ENCODE measurements around the gene RASAL2. TPM values are rescaled to one million over a fixed set of nuclear protein-coding genes. Genes with fewer than 3 reads are reported as not detected.

Gene RASAL2
- total RNA-seq, 4 donors from 2014 or later, result 17.0 to 27.4 (median 20.2) TPM

DNA sequence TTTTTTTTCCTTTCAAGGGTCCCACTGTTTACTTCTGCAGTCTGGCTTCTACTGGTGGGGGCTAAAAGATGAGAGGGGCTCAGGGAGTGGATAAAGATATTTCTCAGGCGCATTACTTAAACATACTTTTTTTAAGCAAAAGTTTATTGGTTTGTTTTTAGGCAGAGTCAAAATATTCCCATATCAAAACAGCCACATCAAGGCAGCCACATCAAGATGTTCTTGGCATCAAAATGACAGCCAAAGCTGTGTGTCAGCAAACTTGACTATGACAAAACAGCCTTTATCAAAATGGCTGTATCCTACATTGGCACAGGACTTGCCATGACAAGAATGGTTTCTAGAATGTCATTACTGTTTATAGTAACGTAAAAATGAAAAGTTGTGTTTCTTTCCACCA lies 22.1 kb upstream of the RASAL2 start:
- Histone ChIP-seq H3K9me3 (no peaks in the 10 kb centered on the region), H3K27me3 (no peaks in the 10 kb centered on the region), H3K4me1 (no peaks in the 10 kb centered on the region), H3K36me3 (no peaks in the 10 kb centered on the region), H3K4me3 (no peak overlapping the region), H3K27ac (no peak overlapping the region)
- 87 to 95% methylated on average over 2 of the region's 2 CpGs for WGBS, 2 donors (ENCODE audit: low coverage in 1 of 2)
- TF ChIP-seq CTCF (IDR thresholded peaks at IDR 0.05), result no peak
- TF ChIP-seq EP300 (IDR thresholded peaks at IDR 0.05), result no peak
- TF ChIP-seq POLR2AphosphoS5 (IDR thresholded peaks at IDR 0.05), result no peak
- TF ChIP-seq POLR2A (IDR thresholded peaks at IDR 0.05), result no peak
- no peak for ATAC-seq

DNA sequence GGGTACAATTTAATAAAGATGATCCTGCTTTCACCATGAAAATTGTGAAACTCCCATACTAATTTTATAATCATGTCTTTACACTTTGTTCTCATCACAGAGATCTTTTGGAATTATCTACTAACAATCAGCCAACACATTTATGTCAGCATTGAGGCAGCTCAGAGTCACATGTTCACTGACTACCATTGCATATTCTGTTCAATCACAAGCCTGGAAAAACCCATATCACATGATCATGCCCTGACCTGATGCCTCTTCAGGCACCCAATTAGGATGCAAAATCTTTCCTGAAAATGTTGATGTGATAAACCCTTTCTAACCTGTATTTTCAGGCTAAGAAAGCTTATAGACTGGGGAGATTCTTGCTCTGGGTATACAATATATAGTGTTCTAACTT lies 21.6 kb upstream of the RASAL2 start:
- Histone ChIP-seq H3K4me1 (no peaks in the 10 kb centered on the region), H3K9me3 (no peaks in the 10 kb centered on the region), H3K27me3 (no peaks in the 10 kb centered on the region), H3K4me3 (no peak overlapping the region), H3K27ac (no peak overlapping the region), H3K36me3 (no peaks in the 10 kb centered on the region)
- ATAC-seq, result no peak
- TF ChIP-seq POLR2A (IDR thresholded peaks at IDR 0.05), result no peak
- no peak for TF ChIP-seq CTCF (IDR thresholded peaks at IDR 0.05)
- no peak for TF ChIP-seq EP300 (IDR thresholded peaks at IDR 0.05)
- TF ChIP-seq POLR2AphosphoS5 (IDR thresholded peaks at IDR 0.05), result no peak

DNA sequence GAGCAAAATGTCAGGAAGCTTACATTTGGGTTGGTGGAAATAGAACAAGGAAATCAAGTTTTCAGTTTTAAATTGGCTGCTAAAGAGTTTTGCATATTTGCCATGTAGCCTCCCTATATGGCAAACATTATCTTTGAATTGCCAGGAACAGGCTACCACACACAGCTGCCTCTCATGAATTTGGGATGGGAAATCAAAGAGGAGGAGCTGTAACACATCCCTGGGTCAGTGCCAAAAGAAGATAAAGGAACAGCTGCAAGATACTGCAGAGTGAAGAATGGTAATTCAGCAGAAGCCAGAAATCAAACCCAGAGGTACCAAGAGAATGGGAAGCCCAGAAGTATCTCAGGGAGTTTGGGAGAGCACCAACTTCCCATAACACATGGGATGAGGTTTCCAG lies 18.6 kb upstream of the RASAL2 start:
- no peak for ATAC-seq
- H3K36me3 ChIP-seq, result no peaks in the 10 kb centered on the region
- TF ChIP-seq POLR2AphosphoS5 (IDR thresholded peaks at IDR 0.05) (no peak), CTCF (IDR thresholded peaks at IDR 0.05) (no peak), EP300 (IDR thresholded peaks at IDR 0.05) (no peak), POLR2A (IDR thresholded peaks at IDR 0.05) (no peak)
- H3K4me1 ChIP-seq, result no peaks in the 10 kb centered on the region
- no peaks in the 10 kb centered on the region for H3K9me3 ChIP-seq
- no peak overlapping the region for H3K27ac ChIP-seq
- H3K4me3 ChIP-seq, result no peak overlapping the region
- no peaks in the 10 kb centered on the region for H3K27me3 ChIP-seq

DNA sequence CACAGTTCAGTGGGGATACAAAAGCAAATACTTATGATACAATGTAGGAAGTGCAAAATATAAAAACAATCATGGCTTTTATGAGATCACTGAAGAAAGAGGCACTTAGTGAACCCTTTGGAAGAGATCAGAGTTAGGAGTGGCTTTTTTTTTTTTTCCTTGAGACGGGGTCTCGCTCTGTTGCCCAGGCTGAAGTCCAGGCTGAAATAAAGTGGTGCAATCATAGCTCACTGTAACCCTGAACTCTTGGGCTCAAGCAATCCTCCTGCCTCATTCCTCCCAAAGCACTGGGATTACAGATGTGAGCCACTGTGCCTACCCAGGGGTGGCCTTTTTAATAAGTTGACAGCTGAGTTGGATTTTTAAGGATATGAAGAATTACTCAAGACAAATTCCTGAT lies 17.3 kb upstream of the RASAL2 start:
- H3K27me3 ChIP-seq, result no peaks in the 10 kb centered on the region
- no peak overlapping the region for H3K4me3 ChIP-seq
- no peaks in the 10 kb centered on the region for H3K9me3 ChIP-seq
- no peak for ATAC-seq
- H3K4me1 ChIP-seq, result no peaks in the 10 kb centered on the region
- TF ChIP-seq POLR2A (IDR thresholded peaks at IDR 0.05) (no peak), CTCF (IDR thresholded peaks at IDR 0.05) (no peak), POLR2AphosphoS5 (IDR thresholded peaks at IDR 0.05) (no peak), EP300 (IDR thresholded peaks at IDR 0.05) (no peak)
- no peaks in the 10 kb centered on the region for H3K36me3 ChIP-seq
- H3K27ac ChIP-seq, result no peak overlapping the region
- 38 to 63% methylated on average over 1 to 2 of the region's 2 CpGs for WGBS, 2 donors (ENCODE audit: low coverage in 1 of 2)

- Histone ChIP-seq H3K36me3 (no peaks in the 10 kb centered on the region), H3K4me3 (no peak overlapping the region), H3K9me3 (no peaks in the 10 kb centered on the region), H3K27ac (no peak overlapping the region), H3K27me3 (no peaks in the 10 kb centered on the region), H3K4me1 (no peaks in the 10 kb centered on the region)
- no peak for ATAC-seq
- TF ChIP-seq POLR2AphosphoS5 (IDR thresholded peaks at IDR 0.05) (no peak), CTCF (IDR thresholded peaks at IDR 0.05) (no peak), EP300 (IDR thresholded peaks at IDR 0.05) (no peak), POLR2A (IDR thresholded peaks at IDR 0.05) (no peak)
Measured at GRCh38 chr1:178077917-178078316, 16.0 kb upstream of the RASAL2 start.
